ENCODE data around the gene RSF1.
A peak's percentile ranks its signal among the peaks of the same experiment; 100 is the strongest.

Gene RSF1

DNA sequence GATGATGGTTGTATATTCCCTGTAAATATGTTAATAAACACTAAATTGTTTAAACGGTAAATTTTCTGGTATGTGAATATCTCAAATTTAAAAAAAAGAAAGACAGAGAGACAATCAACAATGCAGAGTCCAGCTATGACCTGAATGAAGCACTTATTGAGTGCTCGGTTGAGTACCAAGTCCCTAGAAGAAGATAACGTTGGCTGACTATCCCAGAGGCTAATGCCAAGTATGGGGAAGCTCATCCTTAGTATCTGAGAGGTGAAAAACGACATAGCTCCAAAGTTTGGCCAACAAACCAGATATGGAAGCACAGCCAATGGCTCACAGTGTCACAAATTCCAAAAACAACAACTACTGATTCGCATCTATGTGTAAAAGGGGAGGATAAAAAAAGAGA is 71.3 kb downstream of the RSF1 start:
- no peak for DNase-seq

DNA sequence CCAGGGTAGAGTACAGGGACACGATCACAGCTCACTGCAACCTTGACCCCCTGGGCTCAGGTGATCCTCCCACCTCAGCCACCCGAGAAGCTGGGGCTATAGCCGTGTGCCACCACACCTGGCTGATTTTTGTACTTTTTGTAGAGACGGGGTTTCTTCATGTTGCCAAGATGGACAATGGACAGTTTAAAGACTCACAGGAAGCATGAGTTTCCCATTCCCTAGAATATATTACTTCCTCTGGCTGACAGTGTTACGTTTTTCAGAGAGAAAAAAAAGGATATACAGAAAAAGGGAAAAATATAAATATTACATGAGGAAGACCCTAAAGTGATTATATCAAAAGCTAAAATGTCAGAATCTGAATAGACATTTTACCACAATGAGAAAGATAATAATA is 72.3 kb downstream of the RSF1 start:
- no peak for DNase-seq

DNA sequence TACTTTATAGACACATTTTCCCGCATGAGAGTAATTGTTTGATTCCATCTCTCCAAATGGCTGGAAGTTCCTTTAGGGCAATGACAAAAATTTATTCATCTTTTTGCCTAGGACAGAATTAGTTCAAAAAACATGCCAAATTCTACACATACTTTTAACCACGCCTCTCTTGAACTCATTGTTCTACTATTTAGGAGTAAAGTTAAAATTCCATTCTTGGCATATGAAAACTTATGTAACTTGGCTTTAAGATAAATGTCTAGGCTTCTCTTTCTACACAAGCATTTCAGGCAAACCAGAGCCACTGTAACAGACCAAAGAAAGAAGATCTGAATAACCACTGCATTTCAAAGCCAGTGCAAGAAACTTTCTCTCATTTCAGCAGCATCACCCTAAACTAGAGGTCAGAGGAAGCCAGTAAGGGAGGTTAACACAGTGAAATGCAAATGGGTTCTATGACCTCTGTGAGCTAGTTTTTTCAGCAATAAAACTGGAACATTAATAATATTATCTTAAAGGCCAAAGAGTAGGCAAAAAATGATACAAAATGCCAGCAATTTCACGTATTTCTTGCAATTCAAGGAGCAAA is 73.0 kb downstream of the RSF1 start:
- no peak for DNase-seq

DNA sequence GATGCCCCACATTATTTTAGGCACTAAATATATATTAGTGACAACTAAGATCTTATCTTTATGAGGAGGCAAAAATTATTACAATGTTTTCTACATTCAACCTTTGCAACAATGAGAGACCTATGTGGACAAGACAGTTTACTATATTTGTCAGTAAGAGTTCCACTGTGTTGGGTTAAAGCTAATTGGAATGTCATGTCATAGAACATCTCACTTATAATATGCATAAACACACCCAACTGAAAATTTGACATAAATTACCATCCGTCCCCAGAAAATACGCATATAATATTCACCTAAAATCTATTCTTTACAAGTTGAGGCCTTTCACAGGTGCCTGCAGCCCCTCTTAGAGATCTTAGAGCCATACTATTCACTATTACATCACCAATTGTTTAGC is 84.0 kb downstream of the RSF1 start:
- no peak for DNase-seq

DNA sequence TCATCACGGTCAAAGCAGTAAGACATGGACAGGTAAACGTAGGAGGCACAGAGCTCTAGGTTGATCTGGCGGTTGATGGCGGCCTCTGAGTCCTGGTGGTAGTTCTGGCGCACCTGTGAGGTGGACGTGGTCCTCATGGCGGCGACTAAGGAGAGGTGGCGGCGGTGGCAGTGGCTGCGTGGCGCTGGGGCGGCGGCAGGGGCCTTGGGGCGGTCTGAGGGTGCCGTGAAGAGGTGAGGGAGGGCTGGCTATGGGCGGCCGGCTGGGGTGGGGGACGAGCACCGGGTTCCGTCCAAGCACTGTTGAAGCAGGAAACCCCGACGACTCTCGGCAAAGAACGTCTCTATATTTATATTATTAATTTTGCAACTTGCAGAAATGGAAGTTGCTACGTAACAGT is 85.6 kb downstream of the RSF1 start:
- DNase-seq: no peak

DNA sequence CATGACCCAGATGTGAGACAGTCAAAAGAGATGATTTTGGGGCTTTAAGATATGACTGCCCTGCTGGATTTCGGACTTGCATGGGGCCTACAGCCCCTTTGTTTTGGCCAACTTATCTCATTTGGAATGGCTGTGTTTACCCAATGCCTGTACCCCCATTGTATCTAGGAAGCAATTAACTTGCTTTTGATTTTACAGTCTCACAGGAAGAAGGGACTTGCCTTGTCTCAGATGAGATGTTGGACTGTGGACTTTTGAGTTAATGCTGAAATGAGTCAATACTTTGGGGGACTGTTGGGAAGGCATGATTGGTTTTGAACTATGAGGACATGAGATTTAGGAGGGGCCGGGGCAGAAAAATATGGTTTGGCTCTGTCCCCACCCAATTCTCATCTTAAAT is 88.4 kb downstream of the RSF1 start:
- no peak for DNase-seq

DNA sequence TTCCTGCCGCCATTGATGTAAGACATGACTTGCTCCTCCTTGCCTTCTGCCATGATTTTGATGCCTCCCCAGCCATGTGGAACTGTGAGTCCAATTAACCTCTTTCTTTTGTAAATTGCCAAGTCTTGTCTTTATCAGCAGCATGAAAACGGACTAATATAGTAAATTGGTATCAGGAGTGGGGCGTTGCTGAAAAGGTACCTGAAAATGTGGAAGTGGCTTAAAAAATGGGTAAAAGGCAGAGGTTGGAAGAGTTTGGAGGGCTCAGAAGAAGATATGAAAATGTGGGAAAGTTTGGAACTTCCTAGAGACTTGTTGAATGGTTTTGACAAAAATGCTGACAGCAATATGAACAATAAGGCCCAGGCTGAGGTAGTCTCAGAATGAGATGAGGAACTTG is 89.7 kb downstream of the RSF1 start:
- no peak for DNase-seq

DNA sequence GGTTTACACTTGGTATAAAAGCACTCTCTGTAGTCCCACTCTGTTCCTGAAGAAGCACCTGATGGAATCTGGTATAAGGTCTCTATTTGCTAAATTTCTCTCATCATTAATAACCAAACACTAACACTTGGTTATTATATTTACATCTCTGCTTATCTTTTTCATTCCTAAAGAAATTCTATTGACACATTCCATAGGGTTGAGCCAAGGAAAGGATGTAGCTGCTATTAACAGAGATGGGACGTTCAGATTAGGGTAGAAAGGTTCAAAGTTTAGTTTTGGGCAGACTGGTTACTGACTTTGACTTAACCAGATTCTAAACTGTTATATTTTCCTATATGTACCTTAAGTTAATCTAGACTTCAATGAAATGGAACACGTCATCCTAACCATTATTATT is 91.5 kb downstream of the RSF1 start:
- DNase-seq: no peak

DNA sequence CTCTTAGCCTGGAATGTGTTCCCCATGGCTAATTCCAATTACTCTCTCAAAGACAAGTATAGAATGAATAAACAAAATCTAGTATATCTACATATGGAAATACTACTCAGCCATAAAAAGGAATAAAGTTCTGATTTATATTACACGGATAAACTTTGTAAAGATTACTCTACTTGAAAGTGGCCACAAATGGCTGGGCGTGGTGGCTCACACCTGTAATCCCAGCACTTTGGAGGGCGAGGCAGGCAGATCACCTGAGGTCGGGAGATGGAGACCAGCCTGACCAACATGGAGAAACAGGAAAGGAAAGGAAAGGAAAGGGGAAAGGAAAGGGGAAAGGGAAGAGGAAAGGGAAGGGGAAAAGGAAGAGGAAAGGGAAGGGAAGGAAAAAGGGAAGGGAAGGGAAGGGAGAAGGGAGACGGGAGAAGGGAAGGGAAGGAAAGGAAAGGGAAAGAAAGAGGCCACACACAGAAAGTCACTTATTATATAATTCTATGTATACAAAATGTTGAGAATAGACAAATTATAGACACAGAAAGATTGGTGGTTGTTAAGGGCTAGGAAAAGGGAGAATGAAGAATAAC is 92.2 kb downstream of the RSF1 start:
- DNase-seq: no peak

DNA sequence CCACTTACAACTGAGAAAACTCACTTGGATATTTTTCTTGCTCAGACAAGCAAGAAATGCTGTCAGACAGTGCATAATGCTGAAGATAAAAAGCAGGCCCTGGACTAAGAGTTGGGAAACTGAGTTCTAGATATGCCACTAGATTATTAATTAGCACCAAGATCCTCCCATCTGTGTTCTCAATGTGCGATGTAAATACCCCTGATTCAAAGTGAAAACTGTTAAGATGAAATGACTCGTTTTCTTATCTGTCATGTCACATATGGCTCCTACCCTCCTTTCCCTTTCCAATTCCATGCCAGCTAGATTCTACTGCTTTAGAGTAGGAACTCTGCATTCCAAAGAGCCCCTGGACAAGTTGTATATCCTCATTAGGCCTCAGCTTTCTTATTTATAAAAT is 94.0 kb downstream of the RSF1 start:
- no peak for DNase-seq

DNA sequence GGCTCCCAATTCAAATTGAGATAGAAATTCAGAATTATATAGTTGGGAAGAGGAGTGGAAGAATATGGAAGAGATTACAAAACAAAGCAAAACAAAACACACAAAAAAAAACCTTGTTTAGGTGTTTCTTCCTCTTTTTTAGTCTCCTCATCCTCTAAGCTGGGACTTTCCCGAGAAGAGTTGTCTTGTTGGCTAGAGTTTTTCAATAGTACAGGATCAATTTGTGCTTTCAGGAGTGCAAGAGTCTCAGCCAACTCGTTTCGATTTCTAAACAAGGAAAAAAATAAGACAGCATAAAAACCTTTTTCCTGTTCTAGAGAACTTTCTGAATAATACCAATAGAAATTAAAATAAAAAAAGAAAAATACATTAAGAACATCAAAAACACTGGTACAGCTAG is 95.1 kb downstream of the RSF1 start:
- DNase-seq: no peak

DNA sequence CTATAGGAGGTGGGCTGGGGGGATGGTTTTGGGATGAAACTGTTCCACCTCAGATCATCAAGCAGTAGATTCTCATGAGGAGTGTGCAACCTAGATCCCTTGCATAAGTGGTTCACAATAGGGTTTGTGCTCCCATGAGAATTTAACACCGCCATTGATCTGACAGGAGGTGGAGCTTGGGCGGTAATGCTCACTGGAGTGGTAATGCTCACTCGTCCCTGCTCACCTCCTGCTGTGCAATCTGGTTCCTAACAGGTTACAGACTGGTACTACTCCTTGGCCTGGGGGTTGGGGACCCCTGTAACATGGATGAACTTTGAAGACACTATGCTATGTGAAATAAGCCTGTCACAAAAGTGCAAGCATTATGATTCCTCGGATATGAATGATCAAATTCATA is 95.9 kb downstream of the RSF1 start:
- DNase-seq: no peak

DNA sequence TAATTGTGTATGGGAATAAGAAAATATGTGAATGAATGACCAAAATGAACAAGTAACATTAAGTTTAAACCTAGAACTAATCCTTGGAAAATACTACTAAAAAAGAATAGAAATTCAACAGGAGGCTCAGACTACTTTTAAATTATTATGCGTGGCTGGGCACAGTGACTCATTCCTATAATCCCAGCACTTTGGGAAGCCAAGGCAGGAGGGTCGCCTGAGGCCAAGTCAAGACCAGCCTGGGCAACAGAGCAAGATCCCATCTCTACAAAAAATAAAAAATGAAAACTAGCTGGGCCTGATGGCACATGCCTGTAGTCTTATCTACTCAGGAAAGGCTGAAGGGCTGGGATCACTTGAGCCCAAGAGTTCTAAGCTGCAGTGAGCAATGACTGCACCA is 97.5 kb downstream of the RSF1 start:
- DNase-seq: no peak

DNA sequence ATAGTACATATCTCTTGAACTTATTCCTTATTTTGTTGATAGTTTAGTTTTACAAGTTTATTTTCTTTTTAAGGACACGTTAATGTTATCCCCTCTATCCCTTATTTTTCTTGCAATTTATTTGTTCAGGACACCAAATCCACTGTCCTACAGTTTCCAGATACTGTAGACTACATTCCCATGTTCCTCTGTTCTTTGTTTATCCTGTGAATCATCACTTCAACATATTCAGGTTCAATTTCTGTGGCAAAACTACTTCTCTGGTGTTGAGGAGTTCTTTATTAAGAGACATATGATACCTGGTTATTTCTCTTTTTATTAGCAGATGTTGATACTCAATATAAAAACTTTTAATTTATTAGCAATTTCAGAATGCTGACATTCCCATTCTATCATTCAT is 110.2 kb downstream of the RSF1 start:
- DNase-seq: no peak

DNA sequence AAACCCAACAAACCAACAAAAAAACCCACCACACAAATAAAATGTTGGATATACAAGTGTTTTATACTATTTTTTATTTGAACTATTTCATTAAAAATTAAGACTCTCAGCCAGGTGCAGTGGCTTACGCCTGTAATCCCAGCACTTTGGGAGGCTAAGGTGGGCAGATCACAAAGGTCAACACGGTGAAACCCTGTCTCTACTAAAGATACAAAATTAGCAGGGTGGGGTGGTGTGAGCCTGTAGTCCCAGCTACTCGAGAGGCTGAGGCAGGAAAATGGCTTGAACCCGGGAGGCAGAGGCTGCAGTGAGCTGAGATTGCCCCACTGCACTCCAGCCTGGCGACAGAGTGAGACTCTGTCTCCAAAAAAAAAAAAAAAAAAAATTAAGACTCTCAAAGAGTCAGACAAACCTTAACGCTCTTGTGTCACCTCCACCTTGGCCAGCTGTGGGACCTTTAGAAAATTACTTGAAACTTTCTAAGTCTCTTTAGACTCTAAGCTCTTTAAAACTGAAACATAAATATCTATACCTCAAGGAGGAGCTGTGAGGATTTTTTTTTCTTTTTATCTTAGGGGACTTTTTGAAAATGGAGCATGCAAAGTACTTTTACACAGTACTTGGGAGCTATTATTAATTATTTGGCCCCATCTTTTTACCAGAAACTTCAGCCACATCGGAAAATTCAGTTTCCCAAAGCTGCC is 114.5 kb downstream of the RSF1 start:
- no peak for DNase-seq

DNA sequence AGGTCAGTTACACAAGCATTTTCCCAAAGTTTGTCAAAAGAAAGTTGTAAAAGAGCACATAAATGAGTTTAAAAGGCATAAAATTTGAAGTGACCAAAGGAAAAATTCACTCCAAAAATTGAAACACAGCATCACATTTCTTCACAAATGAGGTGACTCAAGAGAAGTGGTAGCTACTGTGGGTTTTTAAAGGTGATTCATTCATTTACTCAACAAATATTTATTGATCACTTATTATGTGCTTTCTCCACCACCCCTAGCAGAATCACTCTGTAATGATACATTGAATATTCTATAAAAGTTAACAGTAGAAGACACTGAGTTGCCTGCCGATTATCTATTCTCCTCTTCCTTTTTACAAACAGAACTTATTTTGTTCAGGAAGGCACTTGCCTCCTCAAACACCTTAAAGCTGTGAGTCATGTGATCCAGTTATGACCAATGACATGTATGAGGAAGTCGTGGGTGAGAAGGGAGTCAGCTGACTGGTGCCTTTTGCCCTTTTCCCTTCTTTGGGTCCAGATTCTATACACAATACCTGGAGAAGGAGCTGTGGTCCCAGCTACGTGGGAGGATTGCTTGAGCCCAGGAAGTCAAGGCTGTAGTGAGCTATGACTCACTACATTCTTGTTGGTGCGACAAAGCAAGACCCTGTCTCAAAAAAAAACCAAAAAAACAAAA is 115.2 kb downstream of the RSF1 start:
- peak; percentile 11 for DNase-seq

DNA sequence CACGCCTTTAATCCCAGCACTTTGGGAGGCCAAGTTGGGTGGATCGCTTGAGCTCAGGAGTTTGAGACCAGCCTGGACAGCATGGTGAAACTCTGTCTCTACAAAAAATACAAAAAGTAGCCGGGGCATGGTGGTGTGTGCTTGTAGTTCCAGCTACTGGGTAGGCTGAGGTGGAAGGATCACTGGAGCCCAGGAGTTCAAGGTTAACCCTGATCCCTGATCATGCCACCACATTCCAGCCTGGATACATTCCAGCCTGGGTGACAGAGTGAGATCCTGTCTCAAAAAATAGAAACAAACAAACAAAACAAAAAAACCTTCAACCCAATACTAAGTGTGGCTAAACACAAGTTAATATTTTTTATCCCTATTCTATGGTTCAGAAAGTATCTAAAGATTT is 116.5 kb downstream of the RSF1 start:
- no peak for DNase-seq

DNA sequence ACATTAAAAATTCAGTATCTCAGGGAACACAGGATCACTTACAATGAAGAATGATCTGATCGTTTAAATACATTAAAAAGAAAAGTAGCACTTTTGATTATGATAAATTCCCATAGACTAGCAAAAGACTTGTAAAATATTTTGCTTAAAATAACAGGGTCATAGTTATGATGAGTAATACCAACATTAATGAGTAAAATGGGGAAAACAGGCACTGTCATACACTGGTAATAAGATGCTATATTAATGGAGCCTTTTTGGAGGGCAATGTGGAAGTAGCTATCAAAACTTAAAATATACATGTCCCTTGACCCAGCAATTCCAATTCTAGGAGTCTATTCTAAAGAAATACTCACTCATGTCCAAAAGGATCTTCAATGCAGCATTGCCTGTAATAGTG is 121.1 kb downstream of the RSF1 start:
- DNase-seq: no peak

DNA sequence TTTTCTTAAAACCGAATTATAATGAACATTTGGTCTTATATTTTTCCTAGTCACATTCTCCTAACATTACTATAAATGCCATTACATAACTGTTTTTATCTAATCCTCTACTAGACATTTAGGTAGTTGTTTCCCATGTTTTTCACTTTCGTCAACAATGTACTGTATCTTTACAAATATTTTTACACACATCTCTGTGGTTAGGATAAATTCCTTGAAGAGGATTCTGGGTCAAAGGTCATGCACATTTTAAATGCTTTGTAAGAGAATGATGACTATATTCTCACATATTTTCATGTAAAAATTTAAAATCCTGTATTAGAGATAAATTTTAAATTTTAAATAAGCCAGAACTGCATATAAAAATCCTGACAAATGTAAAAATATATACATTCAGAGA is 121.6 kb downstream of the RSF1 start:
- DNase-seq: no peak

DNA sequence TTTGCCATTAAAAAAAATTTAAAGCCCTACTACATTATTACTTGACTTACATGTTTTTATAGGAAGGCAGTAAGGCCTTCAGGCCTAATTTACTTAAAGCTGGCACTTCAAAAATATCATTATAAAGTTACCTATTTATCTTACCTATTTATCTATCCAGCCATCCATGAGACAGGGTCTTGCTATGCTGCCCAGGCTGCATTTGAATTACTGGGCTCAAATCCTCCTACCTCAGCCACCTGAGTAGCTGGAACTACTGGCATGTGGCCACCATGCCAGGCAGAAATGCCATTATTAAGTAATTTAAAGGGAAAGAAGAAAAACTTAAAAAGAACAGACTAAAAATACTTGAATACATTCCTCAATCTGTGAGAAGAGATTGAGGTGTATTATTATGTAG is 122.7 kb downstream of the RSF1 start:
- DNase-seq: no peak

DNA sequence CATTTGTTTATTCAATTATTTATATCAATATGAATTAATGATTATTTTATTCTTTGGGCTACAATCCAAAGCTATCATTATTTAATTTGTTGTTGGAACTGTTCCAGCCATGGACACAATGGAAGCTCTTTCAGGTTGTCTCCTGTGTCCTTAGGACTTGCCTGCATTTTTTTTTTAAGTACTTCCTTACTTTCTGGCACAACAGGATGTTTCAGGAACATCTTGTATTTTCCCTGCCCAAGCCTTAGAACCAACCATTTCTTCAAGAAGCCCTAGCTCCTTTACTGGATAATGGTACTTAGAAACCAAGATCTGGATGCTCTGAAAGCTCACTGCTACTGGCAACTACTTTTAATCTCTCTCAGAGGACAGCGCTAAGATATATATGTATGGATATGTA is 125.1 kb downstream of the RSF1 start:
- no peak for DNase-seq

DNA sequence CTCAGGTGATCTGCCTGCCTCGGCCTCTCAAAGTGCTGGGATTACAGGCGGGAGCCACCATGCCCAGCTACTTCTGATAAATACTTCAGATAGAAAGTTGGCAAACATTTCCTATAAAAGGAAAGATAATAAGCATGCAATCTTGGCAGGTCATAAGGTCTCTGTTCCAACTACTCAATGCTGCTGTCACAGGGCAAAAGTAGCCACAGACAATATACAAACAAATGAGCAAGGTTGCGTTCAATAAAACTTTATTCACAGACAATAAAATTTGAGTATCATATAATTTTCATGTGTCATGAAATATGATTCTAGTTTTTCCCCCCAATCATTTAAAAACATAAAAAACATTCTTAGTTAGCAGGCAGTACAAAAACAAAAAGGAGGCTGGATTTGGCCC is 129.9 kb downstream of the RSF1 start:
- no peak for DNase-seq

DNA sequence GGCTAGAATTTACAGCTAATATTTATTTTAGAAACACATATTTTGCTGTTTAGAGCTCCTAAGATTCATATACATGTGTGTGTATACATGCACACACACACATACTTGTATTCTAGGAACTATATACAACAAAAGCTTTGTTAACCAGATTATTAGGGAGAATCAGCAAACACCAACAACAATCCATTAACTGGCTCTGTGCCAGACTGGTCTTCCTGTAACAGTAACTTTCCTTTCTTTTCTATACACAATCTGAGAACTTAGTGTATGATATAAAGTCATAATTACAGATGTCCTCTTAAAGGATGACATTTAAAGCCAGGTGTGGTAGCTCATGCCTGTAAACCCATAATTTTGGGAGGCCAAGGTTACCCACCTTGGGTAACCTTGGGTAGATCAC is 133.4 kb downstream of the RSF1 start:
- no peak for DNase-seq

DNA sequence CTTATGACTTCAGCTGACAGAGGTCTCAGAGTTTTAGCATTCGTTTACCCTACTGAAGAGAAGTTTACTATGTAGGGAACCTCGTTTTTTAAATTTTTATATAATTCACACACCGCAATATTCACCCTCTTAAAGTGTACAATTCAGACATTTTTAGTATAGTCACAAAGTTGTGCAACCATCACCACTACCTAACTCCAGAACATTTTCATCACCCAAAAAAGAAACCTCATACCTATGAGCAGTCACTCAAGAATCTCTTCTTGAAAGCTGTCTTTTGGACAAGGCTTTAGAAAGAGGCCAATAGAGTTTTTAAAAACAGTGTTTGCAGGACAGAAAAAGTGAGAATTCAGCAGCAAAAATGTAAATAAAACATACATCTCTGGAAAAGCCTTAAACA is 143.4 kb downstream of the RSF1 start:
- no peak for DNase-seq
